ENCODE results near the gene PHYH. TPM values are rescaled to one million over a fixed set of nuclear protein-coding genes. Genes with fewer than 3 reads are reported as not detected.

Gene PHYH
- total and polyA plus RNA-seq, 2 of the 4 experiments (the other 2 are of a cell fraction) = 10.9 to 13.4 TPM

GRCh38 chr10:13308096-13308495 lies 8.2 kb upstream of the PHYH start:
- Histone ChIP-seq H4K8ac (ENCODE audit: low read depth in 2 of 2, low read length in 2 of 2) (no peak overlapping the region), H3K9ac (ENCODE audit: low read depth, low read length) (no peak overlapping the region), H3K4me3 (ENCODE audit: insufficient read depth, low read depth, low read length) (no peak overlapping the region), H2BK20ac (ENCODE audit: low read depth, low read length) (no peak overlapping the region), H2AK5ac (ENCODE audit: low read depth, low read length) (no peak overlapping the region), H3K9me1 (ENCODE audit: insufficient read depth, low read length) (no peaks in the 10 kb centered on the region), H3K36me3 (ENCODE audit: control insufficient read depth, insufficient read depth, low read length) (no peaks in the 10 kb centered on the region), H3K4ac (ENCODE audit: low read depth, low read length) (no peak overlapping the region), H4K20me1 (ENCODE audit: insufficient read depth, low read length) (no peaks in the 10 kb centered on the region), H3K9me3 (ENCODE audit: control insufficient read depth, insufficient read depth, low read length) (no peaks in the 10 kb centered on the region), H2AK9ac (replicated peaks; ENCODE audit: low read depth, low read length, poor library complexity) (no peak overlapping the region), H3K4me2 (ENCODE audit: low read depth, low read length) (no peak overlapping the region), H2BK15ac (ENCODE audit: low read depth, low read length) (no peak overlapping the region), H3K79me1 (ENCODE audit: low read depth in 1 of 2, low read length in 2 of 2) (no peaks in the 10 kb centered on the region), H3K56ac (ENCODE audit: extremely low read depth, insufficient read depth, low read length) (no peak overlapping the region), H3K18ac (ENCODE audit: low read depth, low read length) (no peak overlapping the region), H2BK120ac (ENCODE audit: low read depth, low read length) (no peak overlapping the region), H2BK5ac (ENCODE audit: low read depth, low read length, poor library complexity, severe bottlenecking) (no peak overlapping the region), H4K5ac (ENCODE audit: low read depth, low read length) (no peak overlapping the region), H3K23ac (ENCODE audit: low read depth, low read length) (no peak overlapping the region), H3K14ac (replicated peaks; ENCODE audit: low read depth, low read length) (no peak overlapping the region), H3K27ac (ENCODE audit: insufficient read depth, low read length) (no peak overlapping the region), H2AFZ (replicated peaks; ENCODE audit: low read length, poor library complexity) (no peak overlapping the region), H3K4me1 (ENCODE audit: control insufficient read depth, insufficient read depth, low read length) (no peaks in the 10 kb centered on the region), H3K27me3 (ENCODE audit: control insufficient read depth, insufficient read depth, low read length) (no peaks in the 10 kb centered on the region), H4K91ac (ENCODE audit: insufficient read depth, low read depth, low read length) (no peak overlapping the region)
- TF ChIP-seq MAZ (IDR thresholded peaks at IDR 0.05; ENCODE audit: borderline replicate concordance, low read depth, low read length) (no peak), CHD1 (IDR thresholded peaks at IDR 0.05; ENCODE audit: low read depth, low read length) (no peak), POLR2A (IDR thresholded peaks at IDR 0.05; ENCODE audit: low read depth, low read length) (no peak), MXI1 (IDR thresholded peaks at IDR 0.05; ENCODE audit: borderline replicate concordance, low read depth, low read length) (no peak), USF2 (IDR thresholded peaks at IDR 0.05; ENCODE audit: low read depth, low read length) (no peak), BHLHE40 (IDR thresholded peaks at IDR 0.05; ENCODE audit: low read depth, low read length) (no peak), NFE2L2 (IDR thresholded peaks at IDR 0.05; ENCODE audit: low read depth, low read length) (no peak), RFX5 (IDR thresholded peaks at IDR 0.05; ENCODE audit: low read depth, low read length) (no peak), SMC3 (IDR thresholded peaks at IDR 0.05; ENCODE audit: low read depth, low read length) (no peak)
- TF ChIP-seq, protein P1, sequence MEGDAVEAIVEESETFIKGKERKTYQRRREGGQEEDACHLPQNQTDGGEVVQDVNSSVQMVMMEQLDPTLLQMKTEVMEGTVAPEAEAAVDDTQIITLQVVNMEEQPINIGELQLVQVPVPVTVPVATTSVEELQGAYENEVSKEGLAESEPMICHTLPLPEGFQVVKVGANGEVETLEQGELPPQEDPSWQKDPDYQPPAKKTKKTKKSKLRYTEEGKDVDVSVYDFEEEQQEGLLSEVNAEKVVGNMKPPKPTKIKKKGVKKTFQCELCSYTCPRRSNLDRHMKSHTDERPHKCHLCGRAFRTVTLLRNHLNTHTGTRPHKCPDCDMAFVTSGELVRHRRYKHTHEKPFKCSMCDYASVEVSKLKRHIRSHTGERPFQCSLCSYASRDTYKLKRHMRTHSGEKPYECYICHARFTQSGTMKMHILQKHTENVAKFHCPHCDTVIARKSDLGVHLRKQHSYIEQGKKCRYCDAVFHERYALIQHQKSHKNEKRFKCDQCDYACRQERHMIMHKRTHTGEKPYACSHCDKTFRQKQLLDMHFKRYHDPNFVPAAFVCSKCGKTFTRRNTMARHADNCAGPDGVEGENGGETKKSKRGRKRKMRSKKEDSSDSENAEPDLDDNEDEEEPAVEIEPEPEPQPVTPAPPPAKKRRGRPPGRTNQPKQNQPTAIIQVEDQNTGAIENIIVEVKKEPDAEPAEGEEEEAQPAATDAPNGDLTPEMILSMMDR (conservative IDR thresholded peaks at IDR 0.05; ENCODE audit: low read depth, low read length) = no peak
- TF ChIP-seq, protein P2, sequence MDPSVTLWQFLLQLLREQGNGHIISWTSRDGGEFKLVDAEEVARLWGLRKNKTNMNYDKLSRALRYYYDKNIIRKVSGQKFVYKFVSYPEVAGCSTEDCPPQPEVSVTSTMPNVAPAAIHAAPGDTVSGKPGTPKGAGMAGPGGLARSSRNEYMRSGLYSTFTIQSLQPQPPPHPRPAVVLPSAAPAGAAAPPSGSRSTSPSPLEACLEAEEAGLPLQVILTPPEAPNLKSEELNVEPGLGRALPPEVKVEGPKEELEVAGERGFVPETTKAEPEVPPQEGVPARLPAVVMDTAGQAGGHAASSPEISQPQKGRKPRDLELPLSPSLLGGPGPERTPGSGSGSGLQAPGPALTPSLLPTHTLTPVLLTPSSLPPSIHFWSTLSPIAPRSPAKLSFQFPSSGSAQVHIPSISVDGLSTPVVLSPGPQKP (IDR thresholded peaks at IDR 0.05; ENCODE audit: borderline replicate concordance, low read depth, low read length) = no peak
- ChIA-PET CTCF (interaction anchor here (0.6 kb wide), 1 partner anchor 248 kb away, joined by 4 read pairs; no protein-coding TSS in a partner anchor), POLR2A (ENCODE audit: unreplicated experiment) (no interaction called here)
- intact Hi-C loops (cut with micrococcal nuclease) (no loop called here), dilution Hi-C loops (cut with HindIII; ENCODE audit: low sequenced_read_pairs, unreplicated experiment) (no loop called here), in situ Hi-C loops (cut with MboI; ENCODE audit: low sequenced_read_pairs) (loop anchor here (10.0 kb wide), 1 partner anchor 103 kb away; no protein-coding TSS in a partner anchor)
- BruUV-seq (replicated peaks) = no TSS peak
- no peak for ATAC-seq (ENCODE audit: low read depth)
- DNase-seq = no peak
- WGBS, 2 experiments (ENCODE audit: extremely low coverage in 2 of 2, insufficient read length in 1 of 2) = 40% methylated on average over 2 of the region's 6 CpGs; no CpG with 5 or more reads in 1 of the 2 experiments
